ENCODE data around the gene GZMA.
"Not testable (repeated sequence)": the region's sequence is repeated elsewhere in the genome, so short reads cannot be mapped to it uniquely, and the experiment has no call there.

The GZMA gene

DNA sequence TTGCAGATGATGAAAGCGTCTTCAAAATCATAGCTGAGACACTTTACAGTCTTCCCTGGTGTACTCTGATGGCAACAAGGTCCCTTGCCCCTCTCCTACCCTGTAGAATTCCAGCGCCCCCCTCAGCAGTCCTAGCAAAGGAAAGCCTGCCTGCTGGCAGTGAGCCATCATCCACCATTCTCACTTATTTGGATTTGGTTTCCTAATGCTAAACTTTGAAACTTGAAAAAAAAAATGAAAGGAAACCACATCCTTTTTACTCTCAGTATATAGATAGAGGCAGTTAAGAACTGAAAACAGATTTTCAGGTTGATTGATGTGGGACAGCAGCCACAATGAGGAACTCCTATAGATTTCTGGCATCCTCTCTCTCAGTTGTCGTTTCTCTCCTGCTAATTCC, at the start of gene GZMA:
TSS of gene GZMA (plus strand) at position 299 of the 400 bp plus-strand sequence. CDS start at position 336, 37 bp downstream.
- no peak for DNase-seq

DNA sequence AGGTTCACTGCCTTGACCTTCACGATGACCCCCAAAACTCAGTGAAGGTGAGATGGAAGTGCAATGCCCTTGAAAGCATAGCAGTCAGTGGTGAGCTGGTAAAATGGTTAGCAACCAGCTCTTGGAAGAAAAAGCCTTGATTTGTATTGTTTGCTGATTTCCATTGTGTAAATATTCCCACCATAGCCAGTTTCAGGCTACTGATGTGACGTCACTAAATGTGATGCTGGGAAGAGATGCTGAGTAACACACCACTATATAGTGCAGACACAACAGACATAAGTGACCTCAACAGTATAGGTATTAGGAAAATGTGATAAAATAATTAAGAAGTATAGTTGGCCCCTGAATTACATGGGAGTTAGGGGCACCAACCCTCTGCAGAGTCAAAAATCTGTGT, 47.3 kb upstream of the GZMA start:
- DNase-seq: no peak

DNA sequence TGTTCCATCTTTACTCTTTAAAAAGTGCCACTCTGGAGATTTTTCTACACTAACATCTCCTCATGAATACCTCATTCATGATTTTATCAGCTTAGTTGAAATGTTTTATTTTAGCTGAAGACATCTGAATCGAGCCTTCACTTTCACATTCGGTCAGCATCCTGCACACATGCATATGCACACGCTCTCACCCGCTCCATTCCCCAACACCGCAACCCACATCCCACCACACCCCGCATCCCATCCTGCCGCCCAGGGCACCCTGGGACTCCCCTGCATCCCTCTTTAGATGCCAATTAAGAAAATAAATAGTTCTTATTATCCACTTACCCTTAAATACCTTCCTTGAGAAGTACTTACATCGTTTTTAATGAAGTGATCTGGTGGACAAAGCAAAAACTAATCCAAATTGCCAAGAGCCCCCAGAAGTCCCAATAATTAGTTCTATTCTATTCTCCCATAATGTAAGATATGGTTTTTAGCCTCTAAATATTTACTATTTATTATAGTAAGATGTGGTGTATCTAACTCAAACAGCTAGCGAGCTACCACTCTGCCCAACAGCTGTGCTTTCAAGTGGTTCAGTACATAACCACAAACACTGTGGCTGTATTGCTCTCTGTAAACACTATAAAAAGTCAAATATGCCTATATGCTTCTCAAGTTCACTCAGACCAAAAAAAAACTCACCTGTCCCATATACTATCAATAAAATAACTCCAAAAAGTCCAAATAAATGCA, 40.2 kb upstream of the GZMA start:
- DNase-seq: peak; percentile 13

DNA sequence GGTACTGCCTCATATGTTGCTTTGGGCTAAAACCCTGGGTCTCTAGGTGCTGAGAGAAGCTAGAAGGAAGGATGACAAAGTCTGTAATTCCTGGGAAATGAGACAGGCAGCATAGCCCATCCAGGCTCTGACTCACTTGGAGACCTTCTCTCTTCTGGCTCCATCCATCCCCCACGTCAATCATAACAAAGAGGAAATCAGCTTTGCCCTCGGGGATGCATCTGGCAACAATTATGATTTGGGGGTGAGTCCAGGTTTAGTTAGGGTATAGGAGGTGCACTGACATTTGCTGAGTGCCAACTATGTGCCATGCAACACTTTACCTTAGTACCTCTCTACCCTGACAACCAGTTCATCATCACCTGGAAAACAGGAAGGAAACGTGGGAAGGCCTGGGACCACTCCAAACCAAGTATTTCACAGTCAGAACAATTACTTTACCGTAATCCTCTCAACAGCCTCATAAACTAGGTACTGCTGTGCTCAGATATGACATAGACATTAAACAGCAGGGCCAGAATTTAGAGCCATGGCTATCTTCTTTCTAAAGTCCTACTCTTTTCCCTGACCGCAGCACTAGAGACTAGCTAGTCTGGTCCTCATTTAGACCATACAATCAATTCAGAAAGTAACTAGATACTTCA, 39.1 kb upstream of the GZMA start:
- DNase-seq: no peak

DNA sequence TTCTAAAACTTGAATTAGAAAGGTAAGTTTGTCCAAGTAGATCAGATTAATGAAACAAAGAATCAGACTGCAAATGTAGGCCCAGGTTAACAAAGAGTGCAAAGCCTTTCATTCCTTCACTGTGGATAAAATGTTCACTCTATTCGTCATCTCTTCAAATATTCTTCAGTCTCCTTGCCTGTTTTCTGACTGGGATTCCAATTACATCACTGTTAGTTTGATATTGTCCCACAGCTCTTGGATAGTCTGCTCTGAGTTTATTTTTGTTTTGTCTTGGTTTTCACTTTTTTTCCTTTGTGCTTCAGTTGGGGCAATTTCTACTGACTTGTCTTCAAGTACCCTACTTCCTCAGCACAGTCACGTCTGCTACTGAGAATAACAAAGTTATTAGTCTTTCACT, 38.5 kb upstream of the GZMA start:
- DNase-seq: no peak

DNA sequence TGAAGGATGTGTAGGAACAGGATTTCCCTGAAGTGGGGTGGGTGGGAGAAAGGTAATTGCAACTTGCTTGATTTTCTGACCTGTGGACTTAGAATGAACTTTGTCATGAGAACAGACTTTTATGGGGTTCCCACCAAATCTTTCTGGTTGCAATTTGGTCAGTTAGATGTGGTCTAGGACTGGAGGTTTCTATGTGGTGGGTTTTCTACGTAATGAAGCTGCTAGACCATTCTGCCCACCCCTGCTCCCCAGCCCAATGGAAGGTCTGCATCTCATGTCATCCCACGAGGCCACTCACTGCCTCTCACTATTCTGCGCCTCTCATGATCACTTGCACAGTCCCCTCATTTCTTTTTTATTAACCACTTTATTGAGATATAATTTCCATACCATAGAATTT, 37.9 kb upstream of the GZMA start:
- DNase-seq: no peak

DNA sequence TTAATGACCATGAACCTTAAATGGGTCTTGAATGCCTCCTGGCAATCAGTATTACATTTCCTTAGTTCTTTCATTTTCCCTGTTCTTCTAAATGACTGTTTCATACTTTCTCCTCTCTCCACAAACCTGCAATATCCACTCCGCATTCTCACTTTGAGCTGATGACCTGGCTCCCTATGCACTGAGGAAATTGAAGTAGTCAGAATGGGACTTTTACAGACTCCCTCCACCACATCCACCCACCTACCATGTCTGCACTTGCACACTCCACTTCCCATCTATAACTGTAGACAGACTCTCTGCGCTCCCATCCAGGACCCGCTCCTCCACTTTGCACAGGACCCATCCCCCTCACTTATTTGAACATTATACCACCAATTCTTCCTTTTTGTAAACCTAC, 36.2 kb upstream of the GZMA start:
- DNase-seq: no peak

DNA sequence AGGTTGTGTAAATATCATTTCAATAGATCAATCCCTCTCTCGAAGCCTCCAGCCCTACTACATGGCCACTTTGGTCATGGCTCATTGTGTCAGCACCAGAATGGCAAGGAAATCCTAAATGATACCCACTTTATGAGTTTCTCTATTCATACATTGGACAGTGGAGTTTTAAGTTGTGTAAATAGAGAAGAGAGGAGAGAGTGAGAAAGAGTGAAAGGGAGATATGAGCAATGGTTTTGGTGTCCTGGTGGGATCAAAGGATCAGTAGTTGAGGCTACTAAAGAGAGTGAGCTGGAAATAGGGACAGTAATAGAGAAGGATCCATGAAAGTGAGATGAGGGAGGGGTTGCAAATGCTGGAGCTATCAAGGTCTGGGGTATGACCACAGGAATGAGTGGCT, 31.5 kb upstream of the GZMA start:
- DNase-seq: no peak

DNA sequence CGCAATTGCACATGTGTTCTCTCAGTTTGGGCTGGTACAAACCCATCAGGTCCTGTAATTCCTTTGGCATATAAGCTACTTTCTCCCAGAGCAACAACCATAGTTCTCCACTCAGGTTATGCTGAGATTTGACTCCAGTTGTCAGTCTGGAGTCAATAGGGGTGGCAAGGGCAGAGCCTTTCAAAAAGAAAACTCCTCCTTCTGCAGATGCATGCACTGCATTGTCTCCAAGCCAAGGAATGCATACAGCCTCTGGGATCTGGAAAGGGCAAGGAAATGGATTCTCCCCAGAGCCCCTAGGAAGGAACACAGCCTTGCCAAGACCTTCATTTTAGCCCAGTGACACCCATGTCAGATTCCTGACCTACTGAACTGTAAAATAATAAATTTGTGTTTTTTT, 31.0 kb upstream of the GZMA start:
- DNase-seq: no peak

DNA sequence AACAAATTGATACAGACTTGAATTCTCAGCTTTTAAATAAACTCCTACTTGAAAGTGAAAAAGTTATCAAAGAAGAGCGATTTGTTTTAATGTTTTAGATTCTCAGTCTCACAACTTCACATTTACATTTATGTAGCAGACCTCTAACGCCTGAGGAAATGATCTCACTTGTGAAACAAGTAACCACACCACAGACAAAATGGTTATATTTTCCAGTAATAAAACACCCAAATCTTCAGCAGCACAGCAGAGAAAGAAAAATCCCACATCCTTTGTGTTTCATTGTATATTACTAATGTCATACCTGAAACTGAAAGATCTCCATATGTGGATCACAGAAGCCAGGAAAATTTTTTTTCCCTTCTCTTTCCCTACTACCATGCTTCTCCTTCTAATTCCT, 29.8 kb upstream of the GZMA start:
- DNase-seq: no peak

DNA sequence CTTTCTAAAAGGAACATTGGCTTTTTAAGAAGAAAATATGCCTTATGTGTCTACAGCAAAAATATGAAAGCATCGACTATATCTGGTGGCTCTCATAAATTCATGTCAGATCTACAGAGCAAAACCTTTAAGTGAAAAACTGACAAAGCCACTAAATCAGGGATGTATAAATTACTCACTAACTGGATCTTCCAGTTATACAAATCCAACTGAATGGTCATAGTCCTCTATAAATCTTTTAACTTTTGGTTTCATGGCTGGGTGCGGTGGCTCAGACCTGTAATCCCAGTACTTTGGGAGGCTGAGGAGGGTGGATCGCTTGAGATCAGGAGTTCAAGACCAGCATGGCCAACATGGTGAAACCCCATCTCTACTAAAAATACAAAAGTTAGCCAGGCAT, 29.2 kb upstream of the GZMA start:
- DNase-seq: no peak

DNA sequence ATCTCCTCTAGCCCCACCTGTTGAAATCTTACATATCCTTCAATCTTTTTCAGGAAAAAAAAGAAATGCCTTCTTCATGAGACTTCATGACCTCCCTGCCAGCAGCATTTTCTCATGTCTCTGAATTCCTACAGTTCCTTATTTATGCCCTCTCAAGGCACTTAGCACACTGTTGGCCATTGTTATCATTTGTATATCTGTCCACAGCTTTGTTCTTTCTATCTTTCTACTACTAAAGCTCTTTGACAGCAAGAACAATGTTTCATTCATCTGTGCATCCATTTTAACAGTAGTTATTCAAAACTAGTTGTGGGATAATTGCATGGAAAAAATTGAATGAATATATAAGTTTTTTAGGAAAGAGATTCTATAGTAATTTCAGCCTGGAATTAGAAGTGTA, 20.9 kb upstream of the GZMA start:
- no peak for DNase-seq

DNA sequence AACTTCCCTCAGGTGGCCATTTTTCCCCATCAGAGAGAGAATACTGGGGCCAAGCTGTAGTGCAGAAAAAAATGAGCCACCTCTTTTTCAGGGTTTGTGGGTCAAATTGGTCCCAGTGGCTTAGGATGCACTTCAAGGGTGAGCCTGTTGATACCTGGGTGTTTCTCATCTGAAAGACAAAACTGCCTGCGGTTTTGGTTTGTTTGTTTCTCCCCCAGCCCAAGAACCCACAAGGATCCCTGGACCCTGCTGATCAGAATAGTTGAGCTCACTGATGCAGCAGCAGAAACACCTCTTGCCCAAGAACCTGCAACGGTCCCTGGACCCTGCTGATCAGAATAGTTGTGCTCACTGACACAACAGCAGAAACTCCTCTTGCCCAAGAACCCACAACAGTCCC, 13.1 kb upstream of the GZMA start:
- DNase-seq: not testable (repeated sequence)

DNA sequence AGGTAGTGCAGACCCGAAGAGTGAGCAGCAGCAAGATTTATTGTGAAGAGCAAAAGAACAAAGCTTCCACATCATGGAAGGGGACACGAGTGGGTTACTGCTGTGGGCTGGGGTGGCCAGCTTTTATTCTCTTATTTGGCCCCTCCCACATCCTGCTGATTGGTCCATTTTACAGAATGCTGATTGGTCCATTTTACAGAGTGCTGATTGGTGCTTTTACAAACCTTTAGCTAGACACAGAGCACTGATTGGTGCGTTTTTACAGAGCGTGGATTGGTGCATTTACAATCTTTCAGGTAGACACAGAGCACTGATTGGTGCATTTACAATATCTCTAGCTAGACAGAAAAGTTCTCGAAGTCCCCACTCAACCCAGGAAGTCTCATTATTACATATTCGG, 11.4 kb upstream of the GZMA start:
- not testable (repeated sequence) for DNase-seq

DNA sequence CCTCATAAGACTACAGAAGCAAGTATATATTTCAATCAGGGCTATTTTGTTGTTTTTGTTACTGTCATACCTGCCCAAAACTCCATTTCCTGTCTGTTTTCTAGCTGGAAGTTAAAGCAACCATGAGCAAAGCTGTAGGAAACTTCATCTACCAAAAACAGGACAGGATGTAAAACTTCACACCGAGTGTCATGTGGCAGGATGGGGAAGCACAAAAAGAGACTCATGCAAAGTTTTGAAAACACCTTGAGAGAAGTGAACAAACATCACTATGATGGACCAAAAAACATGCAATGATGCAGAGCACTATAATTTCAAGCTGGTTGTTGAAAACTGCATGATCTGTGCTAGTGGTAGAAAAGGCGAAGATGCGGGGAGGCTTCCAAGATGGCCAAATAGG, 6.3 kb upstream of the GZMA start:
- no peak for DNase-seq

DNA sequence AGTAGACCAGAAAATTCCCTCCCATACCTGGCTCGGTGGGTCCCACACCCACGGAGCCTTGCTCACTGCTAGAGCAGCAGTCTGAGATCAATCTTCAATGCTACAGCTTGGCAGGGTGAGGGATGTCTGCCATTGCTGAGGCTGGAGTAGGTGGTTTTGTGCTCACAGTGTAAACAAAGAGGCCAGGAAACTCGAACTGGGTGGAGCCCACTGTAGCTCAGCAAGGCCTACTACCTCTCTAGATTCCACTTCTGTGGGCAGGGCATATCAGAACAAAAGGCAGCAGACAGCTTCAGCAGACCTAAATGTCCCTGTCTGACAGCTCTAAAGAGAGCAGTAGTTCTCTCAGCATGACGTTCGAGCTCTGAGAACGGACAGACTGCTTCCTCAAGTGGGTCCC, 5.6 kb upstream of the GZMA start:
- DNase-seq: no peak

DNA sequence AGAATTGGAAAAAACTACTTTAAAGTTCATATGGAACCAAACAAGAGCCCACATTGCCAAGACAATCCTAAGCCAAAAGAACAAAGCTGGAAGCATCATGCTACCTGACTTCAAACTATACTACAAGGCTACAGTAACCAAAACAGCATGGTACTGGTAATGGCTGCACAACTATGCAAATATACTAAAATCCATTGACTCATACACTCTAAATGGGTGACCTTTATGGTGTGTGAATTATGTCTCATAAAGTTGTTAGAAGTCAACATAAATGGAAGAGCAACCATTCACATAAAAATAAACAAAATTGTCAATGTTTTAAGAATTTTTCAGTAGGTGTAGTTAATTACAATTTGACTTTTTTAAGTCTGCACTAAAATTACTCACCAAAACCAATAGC, 1.3 kb upstream of the GZMA start:
- DNase-seq: not testable (repeated sequence)

DNA sequence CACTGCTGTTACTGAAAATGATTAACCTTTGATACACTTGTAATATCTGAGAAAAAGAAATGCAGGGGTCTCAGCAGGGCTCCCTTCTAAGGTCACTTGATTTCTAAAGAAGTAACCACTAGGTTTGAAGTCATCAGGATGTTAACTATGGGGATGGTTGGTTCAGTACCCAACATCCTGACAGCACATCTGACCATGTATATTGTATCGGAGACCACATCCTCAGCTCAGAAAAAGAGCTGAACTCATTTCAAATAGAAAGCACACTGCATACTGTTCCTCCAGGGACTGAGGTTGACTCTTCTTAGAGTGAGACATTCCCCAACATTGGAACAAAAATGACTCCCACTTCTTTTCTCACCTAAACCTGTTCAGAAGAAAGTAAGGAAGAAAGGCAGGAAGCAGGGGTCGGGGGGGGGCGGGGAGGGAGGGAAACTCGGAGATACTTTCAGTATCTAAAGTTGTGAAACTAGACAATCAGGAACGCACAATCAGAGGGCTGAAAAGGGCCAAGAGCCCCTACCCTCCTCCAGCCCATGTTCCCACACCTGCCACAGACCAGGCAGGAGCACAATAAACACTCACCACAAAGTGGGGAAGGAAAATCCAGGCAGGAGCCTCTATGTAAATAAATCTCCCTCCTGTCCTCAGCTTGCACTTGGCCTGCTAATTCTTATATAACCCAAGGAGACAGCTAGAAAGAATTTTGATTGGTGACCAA, 730 bp upstream of the GZMA start:
- no peak for DNase-seq

DNA sequence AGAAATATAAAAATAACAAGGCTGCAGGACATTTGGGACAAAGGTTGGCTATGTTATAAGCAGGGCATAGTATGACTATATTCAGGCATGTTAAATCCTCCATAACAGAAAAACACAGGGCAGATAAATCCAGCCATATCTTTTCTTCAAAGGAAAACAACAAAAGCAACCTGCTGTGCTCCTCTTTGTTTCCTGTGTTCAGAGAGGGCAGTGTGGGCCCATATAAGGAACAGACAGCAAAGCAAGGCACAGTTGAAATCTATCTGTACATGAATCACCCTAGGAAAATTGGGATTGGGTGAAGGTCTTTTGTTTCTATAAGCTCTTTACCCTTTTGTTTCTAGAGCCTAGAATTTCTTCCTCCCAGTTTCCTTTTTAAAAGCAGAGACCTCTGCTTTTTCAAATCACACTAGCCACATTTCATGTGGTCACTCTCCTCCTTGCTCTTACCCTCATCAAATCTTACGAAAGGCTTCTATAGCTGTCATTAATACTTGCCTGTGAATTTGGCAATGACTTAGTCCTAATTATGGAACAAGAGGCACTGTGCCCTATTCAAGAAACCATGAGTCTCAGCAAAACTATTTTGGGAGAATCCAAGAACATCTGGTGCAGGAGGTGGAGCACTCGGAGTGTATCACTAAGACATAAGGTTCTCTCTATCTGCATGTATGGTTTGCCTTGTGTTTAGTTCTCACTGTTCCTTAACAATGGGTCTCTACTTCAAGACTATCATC, 1.8 kb downstream of the GZMA start:
- no peak for DNase-seq

DNA sequence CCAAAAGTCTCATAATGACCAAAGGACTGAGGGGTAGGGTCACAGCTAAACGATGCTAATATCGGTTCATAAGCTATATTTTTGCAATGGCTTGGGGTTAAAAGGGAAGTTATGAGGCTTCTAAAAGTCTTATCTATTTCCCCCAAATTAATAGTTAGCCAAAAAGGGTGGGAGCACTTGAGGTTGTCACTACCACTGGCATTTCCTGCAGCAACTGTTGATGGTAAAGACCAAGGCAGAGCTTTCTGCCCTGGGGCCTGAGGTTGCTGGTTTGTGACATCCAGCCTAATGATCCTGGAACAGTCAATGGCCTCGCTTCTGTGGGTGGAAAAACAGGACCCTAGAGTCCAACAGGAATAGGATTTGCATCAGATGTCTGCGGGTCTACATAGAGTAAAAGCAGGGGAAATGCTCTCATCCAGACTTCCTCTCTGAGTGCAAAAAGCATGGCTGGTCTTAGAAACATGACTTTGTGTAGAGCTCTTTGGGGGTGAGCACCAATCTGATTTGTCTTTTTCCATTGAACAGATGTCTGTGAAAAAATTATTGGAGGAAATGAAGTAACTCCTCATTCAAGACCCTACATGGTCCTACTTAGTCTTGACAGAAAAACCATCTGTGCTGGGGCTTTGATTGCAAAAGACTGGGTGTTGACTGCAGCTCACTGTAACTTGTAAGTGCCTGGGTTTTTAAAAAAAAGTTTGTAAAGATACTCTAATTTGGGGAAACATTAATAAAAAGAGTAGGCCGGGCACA, 2.7 kb downstream of the GZMA start:
- no peak for DNase-seq

DNA sequence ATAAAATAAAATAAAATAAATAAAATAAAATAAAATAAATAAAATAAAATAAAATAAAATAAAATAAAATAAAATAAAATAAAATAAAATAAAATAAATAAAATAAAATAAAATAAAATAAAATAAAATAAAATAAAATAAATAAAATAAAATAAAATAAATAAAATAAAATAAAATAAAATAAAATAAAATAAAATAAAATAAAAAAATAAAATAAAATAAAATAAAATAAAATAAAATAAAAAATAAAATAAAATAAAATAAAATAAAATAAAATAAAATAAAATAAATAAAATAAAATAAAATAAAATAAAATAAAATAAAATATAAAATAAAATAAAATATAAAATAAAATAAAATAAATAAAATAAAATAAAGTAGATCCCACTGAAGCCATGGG, 3.5 kb downstream of the GZMA start:
- DNase-seq: not testable (repeated sequence)

DNA sequence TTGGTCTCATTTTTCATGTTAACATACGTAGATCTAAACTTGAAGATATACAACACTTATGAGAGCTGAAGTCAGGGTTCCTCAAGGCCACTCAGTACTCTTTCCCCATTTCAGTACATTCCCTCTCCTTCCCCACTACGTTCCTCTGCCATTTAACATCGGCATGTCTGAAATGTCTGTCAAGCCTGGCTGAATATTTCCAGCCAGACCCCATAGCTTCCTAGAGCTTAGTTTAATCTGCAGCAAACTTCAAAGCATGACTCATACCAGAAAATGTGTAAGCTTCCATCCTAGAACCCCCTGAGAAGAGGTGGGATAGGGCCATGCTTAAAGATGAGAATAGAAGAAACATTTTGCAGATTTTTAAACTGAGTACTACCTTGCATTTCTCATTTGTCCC, 6.2 kb downstream of the GZMA start:
- DNase-seq: no peak

DNA sequence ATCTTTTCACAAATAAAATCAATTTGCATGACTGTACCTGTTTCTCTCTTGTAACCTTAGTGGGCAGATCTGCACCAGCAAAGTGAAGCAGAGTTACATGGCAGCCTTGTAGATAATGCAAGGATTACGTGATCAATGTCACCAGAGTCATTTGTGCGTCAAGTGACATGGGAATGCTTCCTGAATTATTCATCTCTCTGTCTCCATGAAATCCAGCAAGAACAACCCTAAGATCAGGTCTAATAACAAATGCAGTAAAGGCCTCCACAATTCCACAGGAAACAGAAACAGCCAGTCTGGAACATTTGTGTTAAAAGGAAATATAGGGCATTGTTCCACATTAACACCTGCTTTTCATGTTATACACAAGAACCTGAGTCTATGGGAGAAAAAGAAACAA, 7.8 kb downstream of the GZMA start:
- no peak for DNase-seq
